OCI-LY7 (cell line): Measurements from ENCODE around the gene TIMP4.

Experiments used
- EZH2phosphoT487 ChIP-seq: fragments of 200-600 bp; sonication (generic); IDR thresholded peaks from 2 replicates; pipeline ENCODE4 v1.6.1; 2018; ENCODE audit warnings: low read depth, borderline replicate concordance, mild to moderate bottlenecking, mixed run types, antibody characterized with exemption, low read length, moderate library complexity, mixed read lengths
- TF ChIP-seq, protein P1 (sequence below): fragments of 200-600 bp; sonication (generic); conservative IDR thresholded peaks from 2 replicates; pipeline ENCODE4 v1.5.1; 2014; ENCODE audit warnings: mild to moderate bottlenecking, antibody characterized with exemption, low read length, moderate library complexity, mixed read lengths

DNA sequence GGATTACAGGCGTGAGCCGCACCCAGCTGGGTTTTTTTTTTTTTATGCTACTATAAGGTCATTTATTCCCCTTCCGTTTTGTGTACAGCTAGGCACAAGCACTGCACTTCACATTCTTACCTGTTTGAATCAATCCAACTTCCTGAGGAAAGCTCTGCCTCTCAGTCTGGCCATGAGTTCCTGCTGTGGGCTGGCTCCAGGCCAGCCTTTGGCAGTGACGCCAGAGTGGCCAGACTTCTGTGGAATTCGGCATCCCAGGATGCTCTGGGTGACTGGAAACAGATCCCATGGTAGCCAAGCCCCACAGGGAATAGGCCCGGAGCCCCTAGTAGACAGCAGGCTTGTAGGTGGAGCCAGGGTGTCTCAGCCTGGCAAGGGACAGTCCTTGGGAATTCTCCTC, 21.5 kb upstream of the TIMP4 start:
- TF ChIP-seq, protein P1, sequence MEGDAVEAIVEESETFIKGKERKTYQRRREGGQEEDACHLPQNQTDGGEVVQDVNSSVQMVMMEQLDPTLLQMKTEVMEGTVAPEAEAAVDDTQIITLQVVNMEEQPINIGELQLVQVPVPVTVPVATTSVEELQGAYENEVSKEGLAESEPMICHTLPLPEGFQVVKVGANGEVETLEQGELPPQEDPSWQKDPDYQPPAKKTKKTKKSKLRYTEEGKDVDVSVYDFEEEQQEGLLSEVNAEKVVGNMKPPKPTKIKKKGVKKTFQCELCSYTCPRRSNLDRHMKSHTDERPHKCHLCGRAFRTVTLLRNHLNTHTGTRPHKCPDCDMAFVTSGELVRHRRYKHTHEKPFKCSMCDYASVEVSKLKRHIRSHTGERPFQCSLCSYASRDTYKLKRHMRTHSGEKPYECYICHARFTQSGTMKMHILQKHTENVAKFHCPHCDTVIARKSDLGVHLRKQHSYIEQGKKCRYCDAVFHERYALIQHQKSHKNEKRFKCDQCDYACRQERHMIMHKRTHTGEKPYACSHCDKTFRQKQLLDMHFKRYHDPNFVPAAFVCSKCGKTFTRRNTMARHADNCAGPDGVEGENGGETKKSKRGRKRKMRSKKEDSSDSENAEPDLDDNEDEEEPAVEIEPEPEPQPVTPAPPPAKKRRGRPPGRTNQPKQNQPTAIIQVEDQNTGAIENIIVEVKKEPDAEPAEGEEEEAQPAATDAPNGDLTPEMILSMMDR, result no peak
- TF ChIP-seq EZH2phosphoT487, result no peak
